SK-N-SH (cell line): ENCODE measurements around the gene STARD7. TPM values are rescaled to one million over a fixed set of nuclear protein-coding genes. Genes with fewer than 3 reads are reported as not detected.
A peak's percentile ranks its signal among the peaks of the same experiment; 100 is the strongest.

Experiments
- CTCF ChIA-PET: fragments of 300-600, 350-600 bp; formaldehyde crosslinking; extraction: SDS; loops from one replicate; lab custom pipeline; 2021; lab: Yijun Ruan, JAX
- POLR2A ChIA-PET: fragments of 350-600 bp; sonication (Branson Sonifier 250); formaldehyde crosslinking; extraction: SDS; loops from one replicate; lab custom pipeline; 2020; ENCODE audit warnings: antibody characterized with exemption, inconsistent platforms; lab: Yijun Ruan, JAX
- DNase-seq: peaks from one replicate; pipeline ENCODE4 v3.0.0; 2012
- H2AFZ ChIP-seq: fragments of 200-600 bp; sonication (generic); 2 replicates; pipeline ENCODE4 v1.8.1; 2016; ENCODE audit warnings: antibody characterized with exemption, mild to moderate bottlenecking, low read depth
- H3F3A ChIP-seq: fragments of 200-600 bp; sonication (generic); replicated peaks from 2 replicates; pipeline ENCODE3; 2016; ENCODE audit warnings: antibody characterized with exemption, mild to moderate bottlenecking; ENCODE audit not compliant: insufficient read depth
- H3K27ac ChIP-seq, 2 experiments: fragments of 200-500 bp in 1 of 2; fragments of 200-600 bp in 1 of 2; sonication (Bioruptor generic) in 1 of 2; sonication (generic), shearing (Covaris generic) in 1 of 2; 2 replicates each; pipeline versions ENCODE4 v1.5.1 to v1.6.1; 2014 to 2016; ENCODE audit warnings: low read depth in 2 of 2, inconsistent platforms in 1 of 2, low read length in 1 of 2, mild to moderate bottlenecking in 1 of 2, mixed read lengths in 1 of 2
- H3K27me3 ChIP-seq: fragments of 200-600 bp; sonication (generic), shearing (Covaris generic); 2 replicates; pipeline ENCODE4 v1.6.1; 2016; ENCODE audit warnings: mixed run types; ENCODE audit not compliant: insufficient read depth
- H3K36me3 ChIP-seq, 2 experiments: fragments of 200-500 bp in 1 of 2; fragments of 200-600 bp in 1 of 2; sonication (Bioruptor generic) in 1 of 2; sonication (generic) in 1 of 2; replicated peaks in 1 of 2; 2 replicates each; pipeline versions ENCODE3 to v1.5.1; 2014 to 2016; ENCODE audit warnings: low read length in 1 of 2, mild to moderate bottlenecking in 1 of 2; ENCODE audit not compliant: insufficient read depth in 2 of 2, control insufficient read depth in 1 of 2
- H3K4me1 ChIP-seq, 2 experiments: fragments of 200-500 bp in 1 of 2; fragments of 200-600 bp in 1 of 2; sonication (Bioruptor generic) in 1 of 2; sonication (generic), shearing (Covaris generic) in 1 of 2; 2 replicates each; pipeline versions ENCODE4 v1.5.1 to v1.6.1; 2014 to 2016; ENCODE audit warnings: low read depth in 1 of 2, low read length in 1 of 2, mixed run types in 1 of 2; ENCODE audit not compliant: insufficient read depth in 2 of 2, control insufficient read depth in 1 of 2
- H3K4me2 ChIP-seq: fragments of 200-600 bp; sonication (generic), shearing (Covaris generic); 2 replicates; pipeline ENCODE4 v1.6.1; 2017; ENCODE audit warnings: mixed run types
- H3K4me3 ChIP-seq, 2 experiments: fragments of 200-500 bp in 1 of 2; fragments of 200-600 bp in 1 of 2; sonication (Bioruptor generic) in 1 of 2; sonication (generic), shearing (Covaris generic) in 1 of 2; 2 replicates each; pipeline versions ENCODE4 v1.5.1 to v1.8.1; 2014 to 2016; ENCODE audit warnings: low read depth in 2 of 2, inconsistent platforms in 1 of 2, low read length in 1 of 2, mild to moderate bottlenecking in 1 of 2, mixed read lengths in 1 of 2, moderate library complexity in 1 of 2
- H3K79me2 ChIP-seq: fragments of 200-600 bp; sonication (generic); 2 replicates; pipeline ENCODE4 v1.8.1; 2017; ENCODE audit warnings: mild to moderate bottlenecking; ENCODE audit not compliant: insufficient read depth
- H3K9ac ChIP-seq: fragments of 200-600 bp; sonication (generic); 2 replicates; pipeline ENCODE4 v1.6.1; 2017; ENCODE audit warnings: mixed run types
- H3K9me2 ChIP-seq: fragments of 200-600 bp; sonication (generic); 2 replicates; pipeline ENCODE4 v1.6.1; 2017; ENCODE audit warnings: mixed run types
- H3K9me3 ChIP-seq: fragments of 200-600 bp; sonication (generic); 2 replicates; pipeline ENCODE4 v1.6.1; 2017; ENCODE audit warnings: mixed run types, mild to moderate bottlenecking, moderate library complexity
- H4K20me1 ChIP-seq: fragments of 200-600 bp; sonication (generic); 2 replicates; pipeline ENCODE4 v1.6.1; 2017; ENCODE audit warnings: mild to moderate bottlenecking, mixed run types; ENCODE audit not compliant: insufficient read depth
- ELF1 ChIP-seq: IDR thresholded peaks from 2 replicates; pipeline ENCODE4 v1.4.0; 2012
- EP300 ChIP-seq, 2 experiments: IDR thresholded peaks; 2 replicates each; pipeline versions ENCODE4 v1.4.0 to v1.6.1; 2012; ENCODE audit warnings: borderline replicate concordance in 1 of 2, low read depth in 1 of 2, low read length in 1 of 2
- FOSL2 ChIP-seq: IDR thresholded peaks from 2 replicates; pipeline ENCODE4 v1.4.0; 2012; ENCODE audit warnings: low read depth, mild to moderate bottlenecking, moderate library complexity, borderline replicate concordance
- FOXJ3 ChIP-seq: sonication (generic); formaldehyde crosslinking; IDR thresholded peaks from 2 replicates; pipeline ENCODE4 v1.5.1; 2020; ENCODE audit warnings: mild to moderate bottlenecking, missing genetic modification reagents
- FOXM1 ChIP-seq: IDR thresholded peaks from 2 replicates; pipeline ENCODE4 v1.4.0; 2012; ENCODE audit warnings: low read depth, mild to moderate bottlenecking
- GABPA ChIP-seq: IDR thresholded peaks from 2 replicates; pipeline ENCODE4 v1.4.0; 2012; ENCODE audit warnings: low read depth, mild to moderate bottlenecking
- MXI1 ChIP-seq: IDR thresholded peaks from 2 replicates; pipeline ENCODE4 v1.6.1; 2012; ENCODE audit warnings: mild to moderate bottlenecking, low read depth, low read length, improper control_type of control experiment
- NFIC ChIP-seq: IDR thresholded peaks from 2 replicates; pipeline ENCODE4 v1.4.0; 2012; ENCODE audit warnings: borderline replicate concordance
- NRF1 ChIP-seq: IDR thresholded peaks from 2 replicates; pipeline ENCODE4 v1.6.1; 2012; ENCODE audit warnings: low read depth, mild to moderate bottlenecking, low read length
- POLR2AphosphoS5 ChIP-seq: IDR thresholded peaks from 2 replicates; pipeline ENCODE4 v1.6.1; 2012; ENCODE audit warnings: low read depth, low read length
- RAD21 ChIP-seq: IDR thresholded peaks from 2 replicates; pipeline ENCODE4 v1.6.1; 2012; ENCODE audit warnings: mild to moderate bottlenecking, low read length
- RFX5 ChIP-seq: IDR thresholded peaks from 2 replicates; pipeline ENCODE4 v1.6.1; 2012; ENCODE audit warnings: mild to moderate bottlenecking, improper control_type of control experiment, low read length
- RXRA ChIP-seq: IDR thresholded peaks from 2 replicates; pipeline ENCODE4 v1.4.0; 2012; ENCODE audit warnings: low read depth, mild to moderate bottlenecking, borderline replicate concordance
- TAF1 ChIP-seq: IDR thresholded peaks from 2 replicates; pipeline ENCODE4 v1.6.1; 2012; ENCODE audit warnings: low read depth, mild to moderate bottlenecking, low read length, moderate library complexity, borderline replicate concordance
- TCF12 ChIP-seq: IDR thresholded peaks from 2 replicates; pipeline ENCODE4 v1.4.0; 2012
- USF1 ChIP-seq: IDR thresholded peaks from 2 replicates; pipeline ENCODE4 v1.4.0; 2012; ENCODE audit warnings: low read depth, borderline replicate concordance
- YY1 ChIP-seq: IDR thresholded peaks from 2 replicates; pipeline ENCODE4 v1.4.0; 2012; ENCODE audit warnings: low read depth, mild to moderate bottlenecking
- WGBS: methylation state at CpG from one replicate; pipeline ENCODE4 v1.1.6; 2017; ENCODE audit warnings: low lambda C conversion rate; 5-methylcytosine and 5-hydroxymethylcytosine counted together
- polyA plus RNA-seq, 3 experiments: library from polyadenylated mRNA; depleted of rRNA; stranded (reverse); fragments of >200 nt; gene quantifications; 2 replicates each; pipeline ENCODE4 v1.2.3, GENCODE V29; 2012
- TF ChIP-seq, protein P1 (sequence below): fragments of 150-350 bp; IDR thresholded peaks from 2 replicates; pipeline ENCODE4 v1.6.1; 2016; ENCODE audit warnings: mild to moderate bottlenecking, low read depth, low read length

STARD7 gene
- polyA plus RNA-seq, 1 of the 3 experiments (the other 2 are of a cell fraction) = 36.1 TPM

GRCh38 chr2:96146881-96147592 lies 61.6 kb downstream of the STARD7 start (continued):
- TF ChIP-seq TAF1 (no peak; the same call in 1 of the 2 replicates), EP300 (IDR thresholded peaks at IDR 0.05; ENCODE audit: borderline replicate concordance in 1 of 2, low read depth in 1 of 2, low read length in 1 of 2) (peak; percentile 92 to 98), YY1 (no peak), FOXJ3 (peak; percentile 91), RFX5 (no peak), RAD21 (peak; percentile 12; the same call in 1 of the 2 replicates), MXI1 (peak; percentile 61)
- TF ChIP-seq, protein P1, sequence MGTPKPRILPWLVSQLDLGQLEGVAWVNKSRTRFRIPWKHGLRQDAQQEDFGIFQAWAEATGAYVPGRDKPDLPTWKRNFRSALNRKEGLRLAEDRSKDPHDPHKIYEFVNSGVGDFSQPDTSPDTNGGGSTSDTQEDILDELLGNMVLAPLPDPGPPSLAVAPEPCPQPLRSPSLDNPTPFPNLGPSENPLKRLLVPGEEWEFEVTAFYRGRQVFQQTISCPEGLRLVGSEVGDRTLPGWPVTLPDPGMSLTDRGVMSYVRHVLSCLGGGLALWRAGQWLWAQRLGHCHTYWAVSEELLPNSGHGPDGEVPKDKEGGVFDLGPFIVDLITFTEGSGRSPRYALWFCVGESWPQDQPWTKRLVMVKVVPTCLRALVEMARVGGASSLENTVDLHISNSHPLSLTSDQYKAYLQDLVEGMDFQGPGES = no peak

- Histone ChIP-seq H3K27ac (peak overlapping the region; percentile 88 to 95), H3K9me2 (no peaks in the 10 kb centered on the region), H4K20me1 (no peaks in the 10 kb centered on the region), H3K9ac (peak overlapping the region; percentile 62; the same call in 1 of the 2 replicates), H2AFZ (peak overlapping the region; percentile 37; the same call in 1 of the 2 replicates), H3K9me3 (no peaks in the 10 kb centered on the region), H3K4me2 (peak overlapping the region; percentile 69), H3K4me3 (no peak overlapping the region; a peak in 1 of 4 replicates), H3K36me3 (no peaks in the 10 kb centered on the region), H3K4me1 (peaks cover 33 to 58% of the 10 kb centered on the region in 2 experiments), H3F3A (peaks cover 29% of the 10 kb centered on the region), H3K27me3 (no peaks in the 10 kb centered on the region), H3K79me2 (peaks cover 12% of the 10 kb centered on the region; the same call in 1 of the 2 replicates)
- peak; percentile 57 for DNase-seq
- POLR2A ChIA-PET = no interaction called here
- CTCF ChIA-PET = interaction anchor here (0.9 to 4.4 kb wide), 8 partner anchors 8 to 154 kb away, joined by 3 to 28 read pairs (median 6); partner anchors contain the start of genes ADRA2B, ASTL and CIAO1
- WGBS = 45% methylated on average over 6 of the region's 20 CpGs
- no peak for TF ChIP-seq TCF12
- TF ChIP-seq USF1 = no peak
Observed at GRCh38 chr2:96146153-96146880, 62.3 kb downstream of the STARD7 start.

DNA sequence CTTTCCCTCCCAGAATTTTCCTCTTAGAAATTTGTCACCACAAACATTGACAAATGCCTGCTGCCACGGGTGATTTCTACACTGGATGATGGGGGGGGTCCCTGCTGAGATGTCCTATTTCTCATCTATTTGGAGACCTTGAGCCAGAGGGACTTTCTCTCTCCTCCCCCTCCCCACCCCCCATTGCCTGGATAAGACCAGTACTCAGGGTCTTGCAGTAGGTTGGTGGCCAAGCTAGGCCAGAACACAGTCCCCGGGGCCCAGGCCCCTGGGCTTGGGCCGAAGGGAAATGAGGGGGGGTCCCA lies 62.8 kb downstream of the STARD7 start:
- Histone ChIP-seq H3K4me3 (no peak overlapping the region), H3K9ac (peak overlapping the region; percentile 62; the same call in 1 of the 2 replicates)
- CTCF ChIA-PET = interaction anchor here (0.9 to 4.4 kb wide), 6 partner anchors 13 to 153 kb away, joined by 3 to 28 read pairs (median 6); partner anchors contain the start of genes ADRA2B and CIAO1

More for the DNA sequence above, 62.8 kb downstream of the STARD7 start:
- H3K36me3 ChIP-seq = no peaks in the 10 kb centered on the region
- H3K4me2 ChIP-seq = peak overlapping the region; percentile 69; the same call in 1 of the 2 replicates
- POLR2A ChIA-PET = no interaction called here
- WGBS = 58% methylated on average over 3 of the region's 3 CpGs
- no peaks in the 10 kb centered on the region for H3K9me2 ChIP-seq
- no peak for DNase-seq
- TF ChIP-seq FOSL2 = no peak
- no peak for TF ChIP-seq RXRA
- TF ChIP-seq ELF1 = no peak
- TF ChIP-seq NFIC = no peak
- TF ChIP-seq POLR2AphosphoS5 = no peak
- TF ChIP-seq MXI1 = no peak
- no peak for TF ChIP-seq FOXJ3
- no peak for TF ChIP-seq FOXM1
- no peak for TF ChIP-seq GABPA
- no peak for TF ChIP-seq TAF1
- TF ChIP-seq EP300 (IDR thresholded peaks at IDR 0.05; ENCODE audit: borderline replicate concordance in 1 of 2, low read depth in 1 of 2, low read length in 1 of 2) = no peak
- no peak for TF ChIP-seq NRF1
- peaks cover 33 to 58% of the 10 kb centered on the region in 2 experiments for H3K4me1 ChIP-seq
- H3K27me3 ChIP-seq = no peaks in the 10 kb centered on the region
- peak overlapping the region; percentile 88 to 95 for H3K27ac ChIP-seq
- no peaks in the 10 kb centered on the region for H3K9me3 ChIP-seq
- no peak overlapping the region for H2AFZ ChIP-seq
- H3K79me2 ChIP-seq = peaks cover 12% of the 10 kb centered on the region; the same call in 1 of the 2 replicates
- no peaks in the 10 kb centered on the region for H4K20me1 ChIP-seq
- H3F3A ChIP-seq = peaks cover 29% of the 10 kb centered on the region
